ENCODE results near the gene MEIKIN. TPM values are rescaled to one million over a fixed set of nuclear protein-coding genes. Genes with fewer than 3 reads are reported as not detected.
"Not testable (repeated sequence)": the region's sequence is repeated elsewhere in the genome, so short reads cannot be mapped to it uniquely, and the experiment has no call there.

Gene MEIKIN
- total RNA-seq, 2 donors from 2014 or later, result not detected

GRCh38 chr5:131928957-131929356 lies 16.5 kb downstream of the MEIKIN start:
- Histone ChIP-seq H3K9me3 (peaks cover 0 to 57% of the 10 kb centered on the region in 2 donors), H3K4me1 (no peaks in the 10 kb centered on the region), H3K36me3 (no peaks in the 10 kb centered on the region), H3K27me3 (no peaks in the 10 kb centered on the region), H3K27ac (no peak overlapping the region), H3K4me3 (no peak overlapping the region)
- no peak for DNase-seq (ENCODE audit: low spot score)
- TF ChIP-seq CTCF (IDR thresholded peaks at IDR 0.05), result no peak

DNA sequence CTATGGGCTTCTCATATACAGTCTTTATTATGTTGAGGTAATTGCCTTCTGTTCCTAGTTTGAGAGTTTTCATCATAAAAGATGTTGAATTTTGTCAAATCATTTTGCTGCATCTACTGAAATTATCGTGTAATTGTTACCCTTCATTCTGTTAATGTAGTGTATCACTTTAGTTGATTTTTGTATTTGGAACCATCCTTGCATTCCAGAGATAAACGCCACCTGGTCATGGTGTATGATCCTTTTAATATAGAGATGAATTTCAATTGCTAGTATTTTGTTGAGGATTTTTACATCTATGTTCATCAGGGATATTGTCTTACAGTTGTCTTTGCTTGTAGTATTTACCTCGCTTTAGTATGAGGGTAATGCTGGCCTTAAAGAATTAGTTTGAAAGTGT lies 19.3 kb downstream of the MEIKIN start:
- Histone ChIP-seq H3K4me1 (no peaks in the 10 kb centered on the region), H3K4me3 (no peak overlapping the region), H3K9me3 (peaks cover 0 to 54% of the 10 kb centered on the region in 2 donors), H3K36me3 (no peaks in the 10 kb centered on the region), H3K27me3 (no peaks in the 10 kb centered on the region), H3K27ac (no peak overlapping the region)
- DNase-seq (ENCODE audit: low spot score), result no peak
- TF ChIP-seq CTCF (IDR thresholded peaks at IDR 0.05), result no peak

DNA sequence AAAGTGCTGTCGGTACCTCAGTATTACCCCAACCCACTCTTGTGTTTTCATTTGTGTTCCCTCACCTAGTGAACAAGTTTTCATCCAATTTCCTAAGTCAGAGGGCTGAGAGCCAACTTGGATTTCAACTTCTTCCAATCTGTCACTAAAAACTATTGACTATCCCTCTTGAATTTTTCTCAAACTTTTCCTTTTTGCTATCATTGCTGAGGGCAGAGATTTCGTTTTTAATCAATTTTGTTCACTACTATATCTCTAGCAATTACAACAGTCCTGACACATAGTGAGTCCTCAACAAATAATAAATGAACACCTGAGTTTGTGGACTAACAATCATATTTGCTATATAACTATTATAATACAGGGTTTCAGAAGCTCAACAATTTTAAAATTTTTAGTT lies 29.0 kb downstream of the MEIKIN start:
- no peak for DNase-seq (ENCODE audit: low spot score)
- Histone ChIP-seq H3K36me3 (no peaks in the 10 kb centered on the region), H3K9me3 (peaks cover 0 to 5% of the 10 kb centered on the region in 2 donors), H3K4me1 (no peaks in the 10 kb centered on the region), H3K27me3 (no peaks in the 10 kb centered on the region), H3K27ac (no peak overlapping the region), H3K4me3 (no peak overlapping the region)
- no peak for TF ChIP-seq CTCF (IDR thresholded peaks at IDR 0.05)

DNA sequence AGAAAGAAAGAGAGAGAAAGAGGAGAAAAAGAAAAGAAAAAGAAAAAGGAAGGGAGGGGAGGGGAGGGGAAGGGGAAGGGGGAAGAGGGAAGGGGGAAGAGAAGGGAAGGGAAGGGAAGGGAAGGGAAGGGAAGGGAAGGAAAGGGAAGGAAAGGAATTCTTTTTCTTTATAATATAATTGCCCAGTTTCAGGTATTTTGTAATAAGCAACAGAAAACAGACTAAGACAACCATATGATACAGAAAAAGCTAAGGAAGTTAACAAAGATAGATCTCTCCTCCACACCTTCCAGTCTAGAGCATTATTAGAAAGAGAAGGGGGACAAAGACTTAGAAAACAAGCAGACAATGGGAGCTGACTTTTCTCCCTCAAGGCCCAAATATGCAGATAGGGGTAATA lies 31.0 kb downstream of the MEIKIN start:
- Histone ChIP-seq H3K27ac (no peak overlapping the region), H3K4me3 (no peak overlapping the region), H3K4me1 (no peaks in the 10 kb centered on the region), H3K36me3 (no peaks in the 10 kb centered on the region), H3K9me3 (peaks cover 0 to 5% of the 10 kb centered on the region in 2 donors), H3K27me3 (no peaks in the 10 kb centered on the region)
- TF ChIP-seq CTCF (IDR thresholded peaks at IDR 0.05), result no peak
- no peak for DNase-seq (ENCODE audit: low spot score)

- no peak for TF ChIP-seq CTCF (IDR thresholded peaks at IDR 0.05)
- Histone ChIP-seq H3K27me3 (no peaks in the 10 kb centered on the region), H3K4me3 (no peak overlapping the region), H3K9me3 (no peaks in the 10 kb centered on the region), H3K36me3 (no peaks in the 10 kb centered on the region), H3K27ac (no peak overlapping the region), H3K4me1 (no peaks in the 10 kb centered on the region)
- no peak for DNase-seq (ENCODE audit: low spot score)
Measured at GRCh38 chr5:131913603-131914002, 31.9 kb downstream of the MEIKIN start.

- Histone ChIP-seq H3K27me3 (no peaks in the 10 kb centered on the region), H3K4me3 (no peak overlapping the region), H3K27ac (no peak overlapping the region), H3K9me3 (peaks cover 0 to 29% of the 10 kb centered on the region in 2 donors), H3K4me1 (no peaks in the 10 kb centered on the region), H3K36me3 (no peaks in the 10 kb centered on the region)
- DNase-seq (ENCODE audit: low spot score), result no peak
- TF ChIP-seq CTCF (IDR thresholded peaks at IDR 0.05), result no peak
Measured at GRCh38 chr5:131906668-131907067, 38.8 kb downstream of the MEIKIN start.

GRCh38 chr5:131902266-131902665 lies 43.2 kb downstream of the MEIKIN start:
- H3K4me3 ChIP-seq; H3K4me1 ChIP-seq; DNase-seq (ENCODE audit: low spot score); H3K27me3 ChIP-seq; H3K36me3 ChIP-seq; H3K27ac ChIP-seq: not testable (repeated sequence)
- H3K9me3 ChIP-seq, result peaks cover 0 to 29% of the 10 kb centered on the region in 2 donors
